ENCODE results near the gene SH3PXD2A. TPM values are rescaled to one million over a fixed set of nuclear protein-coding genes. Genes with fewer than 3 reads are reported as not detected.

Gene SH3PXD2A
- total and polyA plus RNA-seq, 7 donors = 19.0 to 58.2 (median 24.5) TPM

GRCh38 chr10:103621783-103622125 is 233.6 kb downstream of the SH3PXD2A start:
- Histone ChIP-seq H3K4me3 (no peak overlapping the region), H3K27me3 (no peaks in the 10 kb centered on the region), H3K36me3 (peaks cover 26 to 96% (median 58%) of the 10 kb centered on the region in 4 donors), H3K9me3 (no peaks in the 10 kb centered on the region), H3K27ac (peak overlapping the region; percentile 27 to 62 (median 30)), H3K4me1 (peaks cover 0 to 56% (median 52%) of the 10 kb centered on the region in 4 donors)
- WGBS, 2 donors = 87 to 94% methylated on average over 4 of the region's 4 CpGs
- DNase-seq = no peak
- TF ChIP-seq POLR2A (IDR thresholded peaks at IDR 0.05) = no peak
- no peak for TF ChIP-seq POLR2AphosphoS5 (IDR thresholded peaks at IDR 0.05)
- no peak for TF ChIP-seq CTCF (IDR thresholded peaks at IDR 0.05)
- TF ChIP-seq EP300 (IDR thresholded peaks at IDR 0.05) = no peak
- intact Hi-C loops (cut with DNase I) = no loop called here

GRCh38 chr10:103620891-103621782 is 234.2 kb downstream of the SH3PXD2A start:
- Histone ChIP-seq H3K4me1 (peaks cover 0 to 62% (median 56%) of the 10 kb centered on the region in 4 donors), H3K9me3 (no peaks in the 10 kb centered on the region), H3K36me3 (peaks cover 20 to 96% (median 57%) of the 10 kb centered on the region in 4 donors), H3K4me3 (no peak overlapping the region), H3K27ac (peak overlapping the region; percentile 27 to 65 (median 45)), H3K27me3 (no peaks in the 10 kb centered on the region)
- no peak for DNase-seq
- no peak for TF ChIP-seq EP300 (IDR thresholded peaks at IDR 0.05)
- TF ChIP-seq POLR2AphosphoS5 (IDR thresholded peaks at IDR 0.05) = no peak
- no peak for TF ChIP-seq CTCF (IDR thresholded peaks at IDR 0.05)
- no peak for TF ChIP-seq POLR2A (IDR thresholded peaks at IDR 0.05)
- 94% methylated on average over 15 of the region's 15 CpGs for WGBS, 2 donors
- intact Hi-C loops (cut with DNase I) = no loop called here

GRCh38 chr10:103620352-103620740 is 235.0 kb downstream of the SH3PXD2A start:
- intact Hi-C loops (cut with DNase I) = no loop called here
- DNase-seq = no peak
- no peaks in the 10 kb centered on the region for H3K9me3 ChIP-seq
- TF ChIP-seq POLR2A (IDR thresholded peaks at IDR 0.05) (no peak), POLR2AphosphoS5 (IDR thresholded peaks at IDR 0.05) (no peak), CTCF (IDR thresholded peaks at IDR 0.05) (no peak), EP300 (IDR thresholded peaks at IDR 0.05) (no peak)
- peaks cover 0 to 68% (median 59%) of the 10 kb centered on the region in 4 donors for H3K4me1 ChIP-seq
- peak overlapping the region; percentile 57 to 66 (median 64) for H3K27ac ChIP-seq
- H3K4me3 ChIP-seq = no peak overlapping the region
- H3K36me3 ChIP-seq = peaks cover 17 to 91% (median 51%) of the 10 kb centered on the region in 4 donors
- no peaks in the 10 kb centered on the region for H3K27me3 ChIP-seq
- WGBS, 2 donors = 77 to 90% methylated on average over 7 of the region's 7 CpGs

- intact Hi-C loops (cut with DNase I) = no loop called here
- no peak for TF ChIP-seq POLR2A (IDR thresholded peaks at IDR 0.05)
- TF ChIP-seq EP300 (IDR thresholded peaks at IDR 0.05) = no peak
- TF ChIP-seq POLR2AphosphoS5 (IDR thresholded peaks at IDR 0.05) = no peak
- no peak for TF ChIP-seq CTCF (IDR thresholded peaks at IDR 0.05)
- Histone ChIP-seq H3K27me3 (no peaks in the 10 kb centered on the region), H3K36me3 (peaks cover 17 to 91% (median 46%) of the 10 kb centered on the region in 4 donors), H3K4me3 (no peak overlapping the region), H3K4me1 (peaks cover 0 to 72% (median 59%) of the 10 kb centered on the region in 4 donors), H3K9me3 (no peaks in the 10 kb centered on the region), H3K27ac (peak overlapping the region; percentile 57 to 66 (median 64))
- no peak for DNase-seq
- 87 to 89% methylated on average over 22 of the region's 22 CpGs for WGBS, 2 donors
Measured at GRCh38 chr10:103619424-103620351, 235.7 kb downstream of the SH3PXD2A start.

All from sigmoid colon (tissue), 7 donors.